T-helper 9 cell (primary cell): ENCODE data around the gene LRRC4C.

Experiments
- DNase-seq: peaks from one replicate; pipeline ENCODE4 v3.0.0-alpha.2; 2020

Gene LRRC4C

DNA sequence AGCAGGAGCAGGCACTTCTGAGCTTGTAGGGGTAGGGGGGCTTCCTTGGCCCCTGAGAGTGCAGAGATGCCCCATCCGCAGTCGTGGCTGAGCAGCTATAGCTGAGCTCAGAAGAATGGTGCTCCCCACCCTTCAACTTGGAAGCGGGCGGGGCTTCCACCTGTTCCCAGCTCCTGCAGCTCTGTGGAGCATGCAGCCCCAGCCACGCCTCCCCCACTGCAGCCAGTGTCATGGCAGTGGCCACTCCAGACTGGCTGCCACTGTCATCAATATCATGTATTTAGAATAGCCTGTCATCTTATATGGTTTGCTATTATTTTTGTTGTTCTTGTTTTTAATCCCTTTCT lies 213.1 kb downstream of the LRRC4C start:
- no peak for DNase-seq

DNA sequence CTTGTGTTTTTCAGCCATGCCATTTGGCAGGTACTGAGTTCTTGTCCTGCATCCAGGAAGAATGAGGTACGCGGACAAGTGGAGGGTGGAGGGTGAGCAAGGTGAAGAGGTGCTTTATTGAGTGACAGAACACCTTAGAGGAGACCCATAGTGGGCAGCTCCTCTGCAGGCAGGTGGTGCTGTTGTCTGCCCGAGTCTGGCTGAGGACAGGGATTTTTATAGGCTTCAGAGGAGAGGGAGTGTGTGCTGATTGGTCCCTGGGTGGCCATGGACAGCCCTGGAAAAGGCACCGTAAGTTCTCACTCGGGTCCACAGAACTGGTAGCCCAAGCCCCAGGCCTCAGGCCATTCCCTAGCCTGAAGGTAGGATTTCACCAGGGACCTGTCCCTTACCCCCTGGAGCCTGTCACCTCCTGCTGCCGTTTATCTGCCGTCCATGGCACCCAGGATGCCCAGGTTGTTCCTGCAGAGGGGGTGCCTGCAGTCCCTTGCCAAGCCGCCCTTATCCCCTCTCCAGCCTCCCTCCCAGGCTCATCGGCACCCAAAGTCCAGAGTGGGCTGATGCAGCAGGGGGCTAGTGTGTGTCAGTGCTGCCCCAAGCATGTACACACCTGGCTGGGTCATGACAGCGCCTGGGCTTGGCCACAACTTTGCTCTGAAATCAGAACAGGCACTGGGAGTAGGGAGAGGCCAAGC lies 213.6 kb downstream of the LRRC4C start:
- no peak for DNase-seq

DNA sequence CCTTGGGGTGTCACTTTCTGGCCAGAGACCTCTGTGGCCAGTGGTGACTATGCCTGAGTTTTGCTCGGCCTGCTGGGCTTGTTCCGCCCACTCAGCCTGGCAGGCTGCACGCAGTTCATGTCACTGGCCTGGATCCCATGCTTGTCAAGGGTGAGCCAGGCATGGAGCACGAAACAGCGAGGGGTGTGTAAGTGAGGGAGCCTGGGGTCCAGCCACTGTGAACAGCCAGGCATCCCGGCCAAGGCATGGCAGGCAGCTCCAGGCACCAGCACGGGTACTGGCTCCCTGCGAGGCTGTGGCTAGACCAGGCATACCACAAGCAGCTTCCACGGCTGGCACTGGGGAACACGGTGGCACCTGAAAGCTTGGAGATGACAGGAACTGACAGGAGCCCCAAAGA lies 214.3 kb downstream of the LRRC4C start:
- no peak for DNase-seq

- no peak for DNase-seq
Observed at GRCh38 chr11:41237382-41237781, 222.1 kb downstream of the LRRC4C start.

DNA sequence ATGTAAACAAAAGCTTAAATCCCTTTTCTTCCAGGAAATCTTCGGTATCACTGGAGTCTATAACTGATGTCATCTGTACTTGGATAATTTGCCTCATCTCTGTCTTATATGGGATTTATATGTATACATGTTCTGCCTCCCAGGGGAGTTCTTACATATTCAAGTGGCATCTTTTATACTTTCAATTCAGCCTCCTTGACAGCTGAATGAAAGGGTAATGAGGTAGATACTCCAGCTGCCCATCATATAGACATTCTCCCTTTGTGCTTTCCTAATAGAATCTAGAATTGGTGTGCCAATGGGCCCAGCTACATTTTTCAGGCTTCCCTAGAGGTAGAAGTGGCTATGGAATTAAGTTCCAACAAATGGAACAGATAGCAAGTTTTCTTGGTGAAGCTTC lies 223.8 kb downstream of the LRRC4C start:
- no peak for DNase-seq

GRCh38 chr11:41225856-41226633 lies 233.4 kb downstream of the LRRC4C start:
- no peak for DNase-seq

DNA sequence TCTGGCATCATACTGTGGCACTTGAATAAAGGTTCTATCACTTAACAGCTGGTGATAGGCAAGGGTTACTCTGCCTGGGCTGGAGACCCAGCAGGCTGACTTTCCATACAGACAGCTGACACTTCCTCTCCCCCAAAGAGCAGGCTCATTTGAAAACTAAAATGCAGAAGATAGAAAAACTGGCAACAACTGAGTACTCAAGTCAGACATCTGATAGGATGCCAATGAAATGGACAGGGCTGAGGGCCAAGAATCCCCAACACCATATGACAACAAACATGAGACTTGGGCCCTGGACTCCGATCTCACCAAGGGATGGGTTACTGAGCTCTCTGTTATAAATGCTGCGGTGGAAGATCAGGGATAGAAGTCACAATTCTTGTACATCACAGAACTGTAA lies 237.2 kb downstream of the LRRC4C start:
- DNase-seq, result no peak

GRCh38 chr11:41206388-41206787 lies 253.1 kb downstream of the LRRC4C start:
- DNase-seq, result no peak

DNA sequence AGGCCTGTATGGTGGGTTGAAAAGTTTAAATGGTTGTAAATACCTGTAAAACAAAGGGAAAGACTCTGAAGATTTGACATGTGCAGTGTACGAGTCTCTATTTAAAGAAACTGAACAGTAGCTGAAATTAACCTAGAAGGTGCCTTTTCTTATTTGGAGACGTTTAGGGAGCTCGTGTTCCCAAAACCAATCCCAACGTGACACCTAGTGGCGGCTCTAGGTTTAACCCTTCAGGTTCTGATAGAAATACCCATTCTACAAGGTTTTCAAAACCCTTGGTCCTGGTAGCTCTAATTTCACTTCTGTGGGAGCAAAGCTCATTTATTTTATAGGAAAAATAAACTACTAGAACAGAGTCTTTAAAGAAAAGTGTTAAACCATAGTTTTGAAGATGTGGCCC lies 258.3 kb downstream of the LRRC4C start:
- DNase-seq, result no peak

- DNase-seq, result no peak
Observed at GRCh38 chr11:41190437-41191082, 268.9 kb downstream of the LRRC4C start.

- no peak for DNase-seq
Observed at GRCh38 chr11:41189701-41190436, 269.6 kb downstream of the LRRC4C start.

DNA sequence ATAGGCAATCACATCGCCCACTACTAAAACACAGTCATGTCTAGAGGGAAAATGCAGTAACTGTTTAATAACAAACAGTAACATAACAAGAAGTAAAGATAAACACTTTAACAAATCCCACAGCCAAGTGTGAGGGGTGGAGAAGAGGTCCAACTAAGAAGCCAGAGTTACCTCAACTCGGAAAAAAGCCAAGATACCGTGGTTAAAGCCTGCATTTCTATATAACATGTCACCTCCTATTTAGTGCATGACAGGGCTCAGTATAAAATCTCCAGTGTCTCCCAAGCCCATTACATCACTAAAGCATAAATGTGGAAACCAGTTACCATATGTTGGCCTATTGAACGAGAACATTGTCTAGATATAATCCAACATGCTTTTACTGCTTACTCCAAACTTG lies 281.7 kb downstream of the LRRC4C start:
- DNase-seq, result no peak

GRCh38 chr11:41175304-41175972 lies 284.0 kb downstream of the LRRC4C start:
- DNase-seq, result no peak

DNA sequence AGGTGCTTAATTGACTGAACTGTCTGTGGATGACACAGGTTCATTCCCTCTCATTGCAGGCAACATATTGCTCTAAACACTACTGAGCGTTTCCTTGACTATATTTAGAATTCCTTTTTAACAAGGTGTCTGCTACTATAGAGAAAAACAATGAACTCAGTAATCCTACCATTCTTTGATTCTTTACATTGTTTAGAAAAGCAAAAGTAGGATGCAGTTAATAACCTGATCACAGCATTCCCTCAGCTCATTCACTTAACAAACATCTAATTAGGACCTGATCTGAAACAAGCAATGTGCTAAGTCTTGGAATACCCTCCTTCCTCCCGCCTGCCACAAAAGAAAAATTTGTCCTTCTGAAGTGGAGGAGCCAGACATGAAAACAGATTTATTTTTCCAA lies 313.1 kb downstream of the LRRC4C start:
- DNase-seq, result no peak

- DNase-seq, result no peak
Observed at GRCh38 chr11:41145420-41145819, 314.0 kb downstream of the LRRC4C start.

DNA sequence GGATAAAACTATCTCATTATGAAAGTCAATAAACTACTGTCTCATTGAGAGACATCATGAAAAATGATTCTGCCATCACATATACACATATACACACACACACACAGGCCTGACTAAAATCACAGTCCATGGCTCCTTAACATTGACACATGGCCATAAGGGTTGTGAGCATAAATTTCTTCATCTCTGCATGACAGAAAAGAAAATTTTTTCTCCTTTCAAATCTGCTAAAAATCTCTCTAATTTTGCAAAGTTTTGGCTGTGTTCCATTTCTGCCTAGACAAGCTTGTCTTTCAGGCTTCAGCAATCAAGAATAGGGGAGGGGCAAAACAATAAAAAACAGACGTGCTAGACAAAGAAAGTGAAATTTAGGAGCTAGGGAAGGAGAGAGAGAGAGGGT lies 324.5 kb downstream of the LRRC4C start:
- no peak for DNase-seq

DNA sequence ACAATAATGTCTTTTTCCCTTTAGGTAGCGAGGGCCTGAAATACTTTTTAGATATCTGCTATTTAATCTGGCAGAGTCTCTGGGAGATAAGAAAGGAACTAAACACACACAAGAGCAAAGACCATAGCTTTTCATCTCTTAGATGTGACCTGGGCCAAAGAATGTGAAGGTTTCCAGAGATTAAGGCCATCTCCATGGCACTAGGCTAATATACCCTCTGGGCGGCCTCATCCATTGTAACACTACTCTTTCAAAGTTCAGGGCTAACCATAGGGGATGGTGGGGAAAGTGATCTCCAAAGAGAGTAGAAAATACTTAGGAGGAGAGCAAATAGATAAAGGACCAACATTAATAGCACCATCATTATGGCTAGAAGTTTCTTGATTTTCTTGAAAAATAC lies 326.4 kb downstream of the LRRC4C start:
- no peak for DNase-seq

- no peak for DNase-seq
Observed at GRCh38 chr11:41121600-41121999, 337.9 kb downstream of the LRRC4C start.

- no peak for DNase-seq
Observed at GRCh38 chr11:41119484-41119883, 340.0 kb downstream of the LRRC4C start.

DNA sequence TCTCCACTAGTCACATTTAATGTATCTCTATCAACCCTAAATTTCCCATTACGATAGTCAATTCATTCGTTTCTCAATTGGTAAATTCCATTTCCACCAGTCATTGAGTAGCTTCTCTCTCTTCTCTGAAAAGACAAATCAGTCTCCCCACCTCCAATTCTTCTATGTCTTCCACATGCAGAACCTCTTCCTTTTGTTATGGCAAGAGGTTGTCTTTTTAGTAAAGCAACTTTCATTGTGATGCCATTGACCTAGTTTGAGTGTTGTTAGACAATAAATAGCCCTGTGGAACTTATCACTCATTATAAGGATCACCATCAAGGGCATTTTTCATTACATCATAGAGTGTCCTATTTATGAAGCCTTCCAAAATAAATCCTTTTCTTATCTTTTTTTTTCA lies 340.9 kb downstream of the LRRC4C start:
- no peak for DNase-seq

GRCh38 chr11:41116970-41117369 lies 342.5 kb downstream of the LRRC4C start:
- no peak for DNase-seq

DNA sequence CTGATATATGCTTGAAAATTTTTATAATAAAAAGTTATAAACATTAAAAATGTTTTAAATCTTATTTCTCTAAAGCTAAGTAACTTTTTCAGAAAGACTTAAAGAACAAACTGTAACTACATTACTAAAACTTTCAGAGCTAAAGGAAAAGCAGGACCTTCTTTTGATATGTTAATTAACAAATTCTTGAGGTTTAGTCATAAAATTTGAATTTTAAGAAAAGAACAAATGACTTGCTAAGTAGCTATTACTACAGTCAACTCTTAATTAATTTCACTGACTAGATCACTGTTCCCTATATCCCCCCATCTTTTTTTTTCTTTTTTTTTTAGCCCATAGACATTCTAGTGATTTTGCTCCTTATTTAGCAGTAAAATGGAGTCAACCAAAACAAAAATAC lies 344.4 kb downstream of the LRRC4C start:
- no peak for DNase-seq

DNA sequence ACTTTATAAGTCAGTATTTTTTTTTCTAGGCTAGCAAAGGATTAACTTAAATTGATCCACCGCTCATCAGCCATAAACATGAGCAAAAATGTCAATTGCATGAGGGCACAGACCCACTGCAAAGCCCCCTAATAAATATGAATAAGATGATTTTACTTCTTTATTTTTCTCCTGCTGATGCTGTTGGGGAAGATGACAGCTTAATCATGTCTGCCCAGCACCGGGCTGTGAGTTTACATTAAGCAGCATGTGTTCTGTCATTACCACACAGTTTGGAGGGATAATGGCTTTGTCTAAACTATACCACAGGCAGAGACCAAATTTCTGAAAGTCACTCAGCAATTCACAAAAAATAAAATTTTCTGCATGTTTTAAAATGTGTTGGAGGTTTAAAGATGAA lies 346.3 kb downstream of the LRRC4C start:
- no peak for DNase-seq
